ENCODE results near the gene SLC41A3. TPM values are rescaled to one million over a fixed set of nuclear protein-coding genes. Genes with fewer than 3 reads are reported as not detected.
"Not testable (repeated sequence)": the region's sequence is repeated elsewhere in the genome, so short reads cannot be mapped to it uniquely, and the experiment has no call there.

Gene SLC41A3
- total RNA-seq, 4 donors from 2014 or later: 36.1 to 54.8 (median 46.3) TPM

- peak; percentile 57 to 82 for DNase-seq (ENCODE audit: low spot score in 2 of 2)
- H3K27ac ChIP-seq: peak overlapping the region; percentile 56 to 89 (median 76)
- 2 to 22% methylated on average over 41 to 52 of the region's 52 CpGs for WGBS, 2 donors
These were observed 93.5 kb downstream of the SLC41A3 start for GRCh38 chr3:125990253-125990970.

GRCh38 chr3:125984951-125985350 is 99.0 kb downstream of the SLC41A3 start:
- not testable (repeated sequence) for H3K27me3 ChIP-seq; H3K27ac ChIP-seq; H3K4me3 ChIP-seq; DNase-seq (ENCODE audit: low spot score in 2 of 2); H3K36me3 ChIP-seq; H3K4me1 ChIP-seq; H3K9me3 ChIP-seq
- WGBS, 2 donors: 82 to 93% methylated on average over 2 of the region's 2 CpGs

More at GRCh38 chr3:125990253-125990970, 93.5 kb downstream of the SLC41A3 start:
- Histone ChIP-seq H3K4me1 (peaks cover 0 to 11% (median 2%) of the 10 kb centered on the region in 4 donors), H3K9me3 (no peaks in the 10 kb centered on the region), H3K4me3 (peak overlapping the region; percentile 46 to 76 (median 56)), H3K36me3 (peaks cover 0 to 3% (median 0%) of the 10 kb centered on the region in 3 donors), H3K27me3 (no peaks in the 10 kb centered on the region)
- peak in 1 of 2 donors; percentile 86 for TF ChIP-seq EP300 (IDR thresholded peaks at IDR 0.05)
- TF ChIP-seq CTCF (IDR thresholded peaks at IDR 0.05): no peak
- TF ChIP-seq POLR2A (IDR thresholded peaks at IDR 0.05): peak; percentile 41 to 50

- not testable (repeated sequence) for DNase-seq (ENCODE audit: low spot score in 2 of 2); H3K4me1 ChIP-seq; H3K9me3 ChIP-seq; H3K36me3 ChIP-seq; H3K27ac ChIP-seq; H3K27me3 ChIP-seq; H3K4me3 ChIP-seq
- 35 to 36% methylated on average over 2 of the region's 7 CpGs for WGBS, 2 donors
These were observed 106.8 kb downstream of the SLC41A3 start for GRCh38 chr3:125977104-125977503.

- Histone ChIP-seq H3K27me3 (peaks cover 0 to 10% of the 10 kb centered on the region in 2 donors), H3K4me1 (peaks cover 0 to 12% (median 3%) of the 10 kb centered on the region in 4 donors), H3K27ac (peak overlapping the region in 2 of 4 donors; percentile 56 to 64)
- not testable (repeated sequence) for H3K9me3 ChIP-seq; DNase-seq (ENCODE audit: low spot score in 2 of 2); H3K4me3 ChIP-seq; H3K36me3 ChIP-seq
- WGBS, 2 donors: 81 to 92% methylated on average over 3 of the region's 3 CpGs
These were observed 107.9 kb downstream of the SLC41A3 start for GRCh38 chr3:125976003-125976390.

GRCh38 chr3:125975245-125976002 is 108.5 kb downstream of the SLC41A3 start:
- Histone ChIP-seq H3K4me1 (peaks cover 0 to 12% (median 3%) of the 10 kb centered on the region in 4 donors), H3K27me3 (peaks cover 0 to 13% of the 10 kb centered on the region in 2 donors), H3K27ac (peak overlapping the region in 2 of 4 donors; percentile 60 to 79)
- H3K4me3 ChIP-seq; DNase-seq (ENCODE audit: low spot score in 2 of 2); H3K36me3 ChIP-seq; H3K9me3 ChIP-seq: not testable (repeated sequence)
- TF ChIP-seq EP300 (IDR thresholded peaks at IDR 0.05): peak in 1 of 2 donors; percentile 17
- 21 to 44% methylated on average over 9 of the region's 9 CpGs for WGBS, 2 donors

GRCh38 chr3:125971997-125972944 is 111.7 kb downstream of the SLC41A3 start:
- Histone ChIP-seq H3K27me3 (peaks cover 0 to 26% of the 10 kb centered on the region in 2 donors), H3K27ac (peak overlapping the region in 1 of 4 donors; percentile 57), H3K4me1 (peaks cover 0 to 12% (median 3%) of the 10 kb centered on the region in 4 donors), H3K4me3 (peak overlapping the region; percentile 11 to 49 (median 28))
- not testable (repeated sequence) for H3K36me3 ChIP-seq, H3K9me3 ChIP-seq
- WGBS, 2 donors: 0 to 1% methylated on average over 29 of the region's 31 CpGs
- TF ChIP-seq CTCF (IDR thresholded peaks at IDR 0.05) (peak; percentile 68 to 83 (median 80)), EP300 (IDR thresholded peaks at IDR 0.05) (peak in 1 of 2 donors; percentile 53)
- DNase-seq (ENCODE audit: low spot score in 2 of 2): peak in 1 of 2 donors; percentile 25

- not testable (repeated sequence) for H3K36me3 ChIP-seq; H3K9me3 ChIP-seq; H3K4me1 ChIP-seq; H3K4me3 ChIP-seq; H3K27ac ChIP-seq; DNase-seq (ENCODE audit: low spot score in 2 of 2)
- H3K27me3 ChIP-seq: peaks cover 0 to 30% of the 10 kb centered on the region in 2 donors
- 5 to 20% methylated on average over 2 to 5 of the region's 50 CpGs for WGBS, 2 donors
These were observed 115.0 kb downstream of the SLC41A3 start, which contains the start of gene ROPN1B for GRCh38 chr3:125968701-125969592. Gene ROPN1B, plus strand, starts transcription at chr3:125969178. Its CDS starts 2,877 bp downstream, at chr3:125972055.

- peaks cover 0 to 10% (median 0%) of the 10 kb centered on the region in 4 donors for H3K9me3 ChIP-seq
- not testable (repeated sequence) for DNase-seq (ENCODE audit: low spot score in 2 of 2); H3K27ac ChIP-seq; H3K36me3 ChIP-seq; H3K4me1 ChIP-seq; H3K4me3 ChIP-seq
- WGBS, 2 donors: 93 to 97% methylated on average over 2 of the region's 2 CpGs
- peaks cover 0 to 30% of the 10 kb centered on the region in 2 donors for H3K27me3 ChIP-seq
These were observed 115.8 kb downstream of the SLC41A3 start for GRCh38 chr3:125968121-125968520.
